GM04504 (cell line): ENCODE measurements around the gene EZH2.
A peak's percentile ranks its signal among the peaks of the same experiment; 100 is the strongest.

Experiments used
- DNase-seq: peaks from one replicate; pipeline ENCODE4 v3.0.0-alpha.2; 2012; ENCODE audit warnings: low read depth

The EZH2 gene

GRCh38 chr7:148804343-148805235 lies 79.5 kb downstream of the EZH2 start:
- no peak for DNase-seq

GRCh38 chr7:148803094-148803493 lies 81.0 kb downstream of the EZH2 start:
- DNase-seq, result no peak

GRCh38 chr7:148802101-148802493 lies 82.0 kb downstream of the EZH2 start:
- DNase-seq, result no peak

GRCh38 chr7:148800677-148801076 lies 83.4 kb downstream of the EZH2 start:
- DNase-seq, result no peak

GRCh38 chr7:148799893-148800555 lies 84.1 kb downstream of the EZH2 start:
- no peak for DNase-seq

GRCh38 chr7:148796841-148797240 lies 87.2 kb downstream of the EZH2 start:
- no peak for DNase-seq

- no peak for DNase-seq
These were observed 89.6 kb downstream of the EZH2 start for GRCh38 chr7:148794476-148794875.

GRCh38 chr7:148793590-148793989 lies 90.5 kb downstream of the EZH2 start:
- DNase-seq, result no peak

GRCh38 chr7:148791546-148791945 lies 92.5 kb downstream of the EZH2 start:
- DNase-seq, result no peak

- no peak for DNase-seq
These were observed 93.2 kb downstream of the EZH2 start for GRCh38 chr7:148790850-148791249.

- no peak for DNase-seq
These were observed 93.9 kb downstream of the EZH2 start for GRCh38 chr7:148790131-148790726.

GRCh38 chr7:148789220-148789619 lies 94.9 kb downstream of the EZH2 start:
- DNase-seq, result no peak

- DNase-seq, result no peak
These were observed 96.4 kb downstream of the EZH2 start for GRCh38 chr7:148787571-148788295.

GRCh38 chr7:148783801-148784527 lies 100.1 kb downstream of the EZH2 start:
- no peak for DNase-seq

- no peak for DNase-seq
These were observed 101.2 kb downstream of the EZH2 start for GRCh38 chr7:148782757-148783456.

GRCh38 chr7:148774471-148774870 lies 109.6 kb downstream of the EZH2 start:
- DNase-seq, result no peak

GRCh38 chr7:148773334-148773733 lies 110.8 kb downstream of the EZH2 start:
- DNase-seq, result no peak

- peak; percentile 58 for DNase-seq
These were observed 111.6 kb downstream of the EZH2 start for GRCh38 chr7:148772297-148773089.

GRCh38 chr7:148770004-148770403 lies 114.1 kb downstream of the EZH2 start:
- no peak for DNase-seq

GRCh38 chr7:148763622-148764021 lies 120.5 kb downstream of the EZH2 start:
- no peak for DNase-seq
